DMS53 treated with DMSO at 0.1 percent for 48 hours (cell line): ENCODE data around the gene UBE2D2.
"Not testable (repeated sequence)": the region's sequence is repeated elsewhere in the genome, so short reads cannot be mapped to it uniquely, and the experiment has no call there.

Experiments used
- DNase-seq: peaks from one replicate; lab custom pipeline; 2025; ENCODE audit not compliant: unreplicated experiment; lab: John Stamatoyannopoulos, UW

UBE2D2 gene

GRCh38 chr5:139560752-139561654 is at the start of gene UBE2D2:
Gene UBE2D2, plus strand, starts transcription at chr5:139561339. Its CDS starts 453 bp downstream, at chr5:139561792.
- DNase-seq, result peak; percentile 92

- no peak for DNase-seq
These were observed 48.3 kb upstream of the UBE2D2 start for GRCh38 chr5:139512786-139513390.

- DNase-seq, result peak; percentile 84
These were observed 47.7 kb upstream of the UBE2D2 start for GRCh38 chr5:139513434-139513833.

- DNase-seq, result no peak
These were observed 47.2 kb upstream of the UBE2D2 start for GRCh38 chr5:139513852-139514485.

GRCh38 chr5:139514486-139514856 is 46.7 kb upstream of the UBE2D2 start:
- DNase-seq, result no peak

- DNase-seq, result peak; percentile 80
These were observed 43.2 kb upstream of the UBE2D2 start for GRCh38 chr5:139517683-139518564.

GRCh38 chr5:139523635-139524445 is 37.3 kb upstream of the UBE2D2 start:
- no peak for DNase-seq

- no peak for DNase-seq
These were observed 36.7 kb upstream of the UBE2D2 start for GRCh38 chr5:139524446-139524845.

GRCh38 chr5:139524940-139525585 is 36.1 kb upstream of the UBE2D2 start:
- no peak for DNase-seq

- not testable (repeated sequence) for DNase-seq
These were observed 35.4 kb upstream of the UBE2D2 start for GRCh38 chr5:139525586-139526308.

GRCh38 chr5:139526309-139527089 is 34.6 kb upstream of the UBE2D2 start:
- not testable (repeated sequence) for DNase-seq

- DNase-seq, result not testable (repeated sequence)
These were observed 34.1 kb upstream of the UBE2D2 start for GRCh38 chr5:139527090-139527470.

- not testable (repeated sequence) for DNase-seq
These were observed 33.2 kb upstream of the UBE2D2 start for GRCh38 chr5:139527896-139528467.

GRCh38 chr5:139528695-139529094 is 32.4 kb upstream of the UBE2D2 start:
- DNase-seq, result not testable (repeated sequence)

- not testable (repeated sequence) for DNase-seq
These were observed 31.1 kb upstream of the UBE2D2 start for GRCh38 chr5:139530079-139530478.

GRCh38 chr5:139531772-139532169 is 29.4 kb upstream of the UBE2D2 start:
- DNase-seq, result no peak

GRCh38 chr5:139543423-139543991 is 17.6 kb upstream of the UBE2D2 start:
- peak; percentile 88 for DNase-seq
